NB4 (cell line): ENCODE measurements around the gene PMF1.
A peak's percentile ranks its signal among the peaks of the same experiment; 100 is the strongest.

Source experiments
- MYC ChIP-seq: IDR thresholded peaks from 2 replicates; pipeline ENCODE4 v1.6.1; 2011; ENCODE audit warnings: low read depth, low read length
- POLR2A ChIP-seq: IDR thresholded peaks from 2 replicates; pipeline ENCODE4 v1.6.1; 2011; ENCODE audit warnings: mild to moderate bottlenecking; ENCODE audit not compliant: insufficient read length; ENCODE audit errors: extremely low read depth
- TF ChIP-seq, protein P1 (sequence below): IDR thresholded peaks from one replicate; pipeline ENCODE4 v1.5.1; 2012; ENCODE audit warnings: low read depth, low read length
- TF ChIP-seq, protein P2 (sequence below): IDR thresholded peaks from 2 replicates; pipeline ENCODE4 v1.6.1; 2011; ENCODE audit warnings: low read depth, low read length

DNA sequence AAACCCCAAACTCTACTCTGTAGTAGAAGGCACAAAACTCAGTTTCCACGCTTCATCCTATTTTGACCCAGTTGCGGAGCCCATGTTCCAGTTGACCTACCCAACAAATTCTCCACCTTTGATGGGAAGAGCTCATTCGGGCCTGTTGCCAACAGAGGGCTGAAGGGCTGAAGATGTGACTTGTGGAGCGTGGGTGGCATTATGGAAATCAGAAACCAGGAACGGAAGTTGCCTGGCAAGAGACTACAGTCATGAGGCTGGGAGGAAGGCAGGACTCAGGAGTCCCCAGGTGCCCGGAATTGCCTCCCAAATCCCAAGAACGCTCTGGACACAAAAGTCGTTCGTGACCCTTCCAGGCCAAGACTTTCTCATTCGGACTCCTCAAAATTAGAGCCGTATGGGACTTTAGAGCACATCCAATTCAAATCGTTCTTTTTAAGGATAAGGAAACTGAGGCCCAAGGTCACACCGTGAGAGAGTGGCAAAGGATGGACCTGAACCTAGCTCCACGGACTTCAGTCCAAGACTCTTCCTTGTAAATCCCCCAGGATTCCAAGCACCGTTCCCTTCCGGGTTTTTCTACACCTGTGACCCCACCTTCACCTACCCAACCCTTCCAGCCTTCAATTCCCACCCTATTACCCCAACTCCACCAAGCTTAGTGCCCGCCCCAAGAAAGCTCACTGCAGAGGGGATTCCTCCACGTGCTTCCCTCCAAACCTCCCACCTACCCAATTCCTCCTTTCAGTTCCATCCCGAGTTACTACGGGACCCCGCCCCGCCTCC, 69.1 kb downstream of the PMF1 start:
- TF ChIP-seq, protein P1, sequence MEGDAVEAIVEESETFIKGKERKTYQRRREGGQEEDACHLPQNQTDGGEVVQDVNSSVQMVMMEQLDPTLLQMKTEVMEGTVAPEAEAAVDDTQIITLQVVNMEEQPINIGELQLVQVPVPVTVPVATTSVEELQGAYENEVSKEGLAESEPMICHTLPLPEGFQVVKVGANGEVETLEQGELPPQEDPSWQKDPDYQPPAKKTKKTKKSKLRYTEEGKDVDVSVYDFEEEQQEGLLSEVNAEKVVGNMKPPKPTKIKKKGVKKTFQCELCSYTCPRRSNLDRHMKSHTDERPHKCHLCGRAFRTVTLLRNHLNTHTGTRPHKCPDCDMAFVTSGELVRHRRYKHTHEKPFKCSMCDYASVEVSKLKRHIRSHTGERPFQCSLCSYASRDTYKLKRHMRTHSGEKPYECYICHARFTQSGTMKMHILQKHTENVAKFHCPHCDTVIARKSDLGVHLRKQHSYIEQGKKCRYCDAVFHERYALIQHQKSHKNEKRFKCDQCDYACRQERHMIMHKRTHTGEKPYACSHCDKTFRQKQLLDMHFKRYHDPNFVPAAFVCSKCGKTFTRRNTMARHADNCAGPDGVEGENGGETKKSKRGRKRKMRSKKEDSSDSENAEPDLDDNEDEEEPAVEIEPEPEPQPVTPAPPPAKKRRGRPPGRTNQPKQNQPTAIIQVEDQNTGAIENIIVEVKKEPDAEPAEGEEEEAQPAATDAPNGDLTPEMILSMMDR, result no peak
- no peak for TF ChIP-seq POLR2A
- TF ChIP-seq MYC, result peak; percentile 35; the same call in 1 of the 2 replicates
- TF ChIP-seq, protein P2, sequence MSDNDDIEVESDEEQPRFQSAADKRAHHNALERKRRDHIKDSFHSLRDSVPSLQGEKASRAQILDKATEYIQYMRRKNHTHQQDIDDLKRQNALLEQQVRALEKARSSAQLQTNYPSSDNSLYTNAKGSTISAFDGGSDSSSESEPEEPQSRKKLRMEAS, result peak; percentile 24; the same call in 1 of the 2 replicates
